ENCODE data around the gene PKDCC.

Gene PKDCC

DNA sequence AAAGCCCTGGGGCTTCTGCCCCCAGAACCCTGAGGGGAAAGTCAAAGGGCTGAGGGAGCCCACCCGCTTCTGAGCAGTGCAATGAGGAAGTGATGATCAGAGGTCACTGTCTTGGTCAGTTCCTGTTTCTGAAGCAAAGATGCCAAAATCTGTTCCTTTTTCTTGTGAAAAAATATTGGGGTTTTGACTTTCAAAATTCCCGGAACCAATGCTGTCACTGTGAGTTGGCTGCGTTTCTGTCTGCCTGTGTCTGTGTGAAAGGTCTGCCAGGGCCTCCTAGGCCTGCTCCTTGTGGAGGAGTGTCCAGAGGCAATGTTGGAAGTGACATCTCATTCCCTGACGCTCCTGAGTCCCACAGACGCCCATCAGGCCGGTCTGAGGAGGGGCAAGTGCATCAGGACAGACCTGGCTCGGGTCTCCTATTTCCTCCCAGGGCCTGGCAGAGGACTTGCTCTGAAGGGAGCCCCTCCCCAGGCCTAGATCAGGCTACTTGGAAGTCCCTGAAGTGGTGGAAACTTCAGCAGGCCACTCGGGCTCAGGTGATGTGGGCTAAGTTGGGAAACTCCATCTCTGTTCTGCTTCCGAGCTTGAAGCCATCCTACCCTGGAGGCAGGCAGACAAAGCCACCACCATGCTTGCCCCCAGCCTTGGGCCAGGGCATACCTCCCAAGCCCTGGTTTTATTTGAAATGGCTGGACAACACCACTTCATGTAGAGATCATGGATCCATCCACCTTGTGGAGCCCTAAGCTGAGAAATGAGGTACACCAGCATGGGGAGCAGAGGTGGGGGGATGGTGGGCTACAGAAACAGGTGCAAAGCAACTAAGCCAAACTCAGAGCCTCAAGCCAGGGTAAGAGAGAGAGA lies 51.0 kb downstream of the PKDCC start:
- no peaks in the 10 kb centered on the region for H3K36me3 ChIP-seq (ENCODE audit: insufficient read depth, low read depth, low read length)
- peaks cover 32% of the 10 kb centered on the region for H3K27me3 ChIP-seq (ENCODE audit: insufficient read depth, low read length)
- H3K27ac ChIP-seq (ENCODE audit: low read length), result no peak overlapping the region
- H3K4me3 ChIP-seq (ENCODE audit: low read length), result no peak overlapping the region
- no peak overlapping the region for H3K9ac ChIP-seq (ENCODE audit: low read depth, low read length)
- peaks cover 13% of the 10 kb centered on the region; the same call in 1 of the 2 replicates for H3K4me1 ChIP-seq (ENCODE audit: insufficient read depth, low read length)
- peaks cover 6% of the 10 kb centered on the region for H3K9me3 ChIP-seq (ENCODE audit: insufficient read depth, low read depth, low read length)

DNA sequence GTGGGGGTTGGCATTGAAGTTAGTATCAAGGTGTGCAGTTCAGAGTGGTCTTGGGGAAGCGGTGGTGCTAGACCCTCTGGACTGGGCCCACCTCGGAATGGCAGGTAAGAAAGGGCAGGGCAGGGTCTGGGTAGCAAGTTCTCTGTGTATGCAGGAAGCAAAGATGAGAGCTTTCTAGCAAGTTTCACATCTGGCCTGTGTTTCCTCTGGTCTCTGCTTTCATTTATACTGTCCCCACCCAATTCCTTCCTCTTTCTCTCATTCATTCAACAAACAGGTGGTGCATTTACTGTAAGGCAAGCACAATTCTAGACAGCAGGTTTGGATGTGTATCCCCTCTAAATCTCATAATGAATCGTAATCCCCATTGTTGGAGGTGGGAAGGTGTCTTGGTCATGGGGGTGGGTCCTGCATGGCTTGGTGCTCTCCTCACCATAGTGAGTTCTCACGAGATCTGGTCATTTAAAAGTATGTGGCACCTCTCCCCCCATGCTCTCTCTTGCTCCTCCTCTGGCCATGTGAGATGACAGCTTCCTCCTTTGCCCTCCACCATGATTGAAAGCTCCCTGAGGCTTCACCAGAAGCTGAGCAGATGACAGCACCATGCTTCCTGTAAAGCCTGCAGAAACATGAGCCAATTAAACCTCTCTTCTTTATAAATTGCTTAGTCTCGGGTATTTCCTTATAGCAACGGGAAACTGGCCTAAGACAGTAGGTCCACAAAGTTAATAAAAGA lies 51.8 kb downstream of the PKDCC start:
- Histone ChIP-seq H3K4me1 (ENCODE audit: insufficient read depth, low read length) (peaks cover 18% of the 10 kb centered on the region; the same call in 1 of the 2 replicates), H3K9ac (ENCODE audit: low read depth, low read length) (no peak overlapping the region)

DNA sequence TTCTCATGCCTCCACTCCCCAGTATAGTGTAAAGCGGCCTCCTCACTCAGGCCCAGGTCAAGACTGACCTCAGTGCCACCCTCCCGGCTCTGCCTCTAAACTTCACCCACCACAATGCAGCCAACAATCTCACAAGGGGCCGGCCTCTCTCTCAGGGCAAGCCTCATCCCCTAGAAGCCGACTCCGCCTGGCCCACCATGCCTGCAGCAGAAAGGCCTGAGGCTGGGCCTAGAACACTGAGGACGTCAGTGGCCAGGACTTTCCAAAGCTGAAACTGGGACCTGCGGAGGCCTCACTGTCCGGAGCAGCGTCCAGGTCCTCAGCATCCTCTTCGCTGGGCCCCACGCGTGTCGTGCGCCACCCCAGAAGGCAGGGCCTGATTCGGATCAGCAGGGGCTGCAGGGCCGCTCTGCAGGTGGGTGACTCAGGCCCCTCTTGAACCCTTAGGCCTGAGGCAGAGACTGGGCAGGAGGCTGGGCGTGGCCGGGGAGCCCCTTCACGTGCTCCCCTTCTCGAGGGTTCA lies 52.9 kb downstream of the PKDCC start:
- Histone ChIP-seq H3K4me3 (ENCODE audit: low read length) (no peak overlapping the region), H3K27me3 (ENCODE audit: insufficient read depth, low read length) (peaks cover 26% of the 10 kb centered on the region), H3K9ac (ENCODE audit: low read depth, low read length) (no peak overlapping the region), H3K4me1 (ENCODE audit: insufficient read depth, low read length) (peaks cover 22% of the 10 kb centered on the region; the same call in 1 of the 2 replicates), H3K9me3 (ENCODE audit: insufficient read depth, low read depth, low read length) (peaks cover 6% of the 10 kb centered on the region), H3K27ac (ENCODE audit: low read length) (no peak overlapping the region), H3K36me3 (ENCODE audit: insufficient read depth, low read depth, low read length) (no peaks in the 10 kb centered on the region)

More for the DNA sequence above, 51.8 kb downstream of the PKDCC start:
- Histone ChIP-seq H3K9me3 (ENCODE audit: insufficient read depth, low read depth, low read length) (peaks cover 6% of the 10 kb centered on the region), H3K36me3 (ENCODE audit: insufficient read depth, low read depth, low read length) (no peaks in the 10 kb centered on the region), H3K27ac (ENCODE audit: low read length) (no peak overlapping the region), H3K27me3 (ENCODE audit: insufficient read depth, low read length) (peaks cover 24% of the 10 kb centered on the region), H3K4me3 (ENCODE audit: low read length) (no peak overlapping the region)

DNA sequence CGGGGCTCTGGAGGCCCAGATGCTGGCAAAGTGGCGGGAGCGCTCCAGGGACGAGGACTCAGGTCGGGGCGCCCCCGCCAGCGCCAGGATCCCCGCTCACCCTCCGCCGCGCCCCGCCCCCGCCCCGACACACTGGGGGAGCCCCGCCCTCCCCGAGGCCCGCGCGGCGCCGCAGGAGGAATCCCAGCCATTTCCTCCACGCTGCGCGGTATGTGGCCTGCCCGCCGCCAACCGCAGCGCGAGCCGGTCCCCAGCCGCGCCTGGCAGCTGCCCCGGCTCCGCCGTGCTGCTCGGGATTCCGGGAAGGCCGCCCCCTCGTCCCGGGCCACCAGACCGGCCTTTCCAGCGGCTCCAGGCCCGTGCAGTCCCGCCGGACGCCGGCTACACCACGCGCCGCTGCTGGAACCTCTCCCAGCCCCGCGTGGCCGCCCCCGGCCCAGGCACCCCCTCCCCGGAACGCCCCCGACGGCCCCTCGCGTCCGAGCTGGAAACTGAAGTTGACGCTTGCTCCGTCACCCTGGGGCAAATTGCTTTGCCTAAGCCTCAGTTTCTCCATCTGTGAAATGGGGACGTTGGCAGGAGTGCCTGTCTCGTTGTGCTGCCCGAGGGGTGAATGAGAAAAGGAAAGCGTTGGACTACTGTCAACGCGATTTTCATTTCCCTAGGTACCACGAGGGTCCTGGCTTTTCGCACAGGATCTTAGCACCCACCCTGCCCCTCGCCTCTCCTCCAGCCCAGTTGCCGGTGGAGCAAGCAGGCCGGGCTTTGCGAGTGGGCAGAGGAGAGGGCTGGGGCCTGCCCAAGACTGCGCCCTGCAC lies 53.6 kb downstream of the PKDCC start:
- H3K4me3 ChIP-seq (ENCODE audit: low read length), result peak overlapping the region; percentile 70
- peaks cover 28% of the 10 kb centered on the region; the same call in 1 of the 2 replicates for H3K4me1 ChIP-seq (ENCODE audit: insufficient read depth, low read length)
- H3K36me3 ChIP-seq (ENCODE audit: insufficient read depth, low read depth, low read length), result no peaks in the 10 kb centered on the region
- peak overlapping the region; percentile 85; the same call in 1 of the 2 replicates for H3K9ac ChIP-seq (ENCODE audit: low read depth, low read length)
- H3K27me3 ChIP-seq (ENCODE audit: insufficient read depth, low read length), result peaks cover 29% of the 10 kb centered on the region
- H3K27ac ChIP-seq (ENCODE audit: low read length), result peak overlapping the region; percentile 59
- H3K9me3 ChIP-seq (ENCODE audit: insufficient read depth, low read depth, low read length), result peaks cover 6% of the 10 kb centered on the region

DNA sequence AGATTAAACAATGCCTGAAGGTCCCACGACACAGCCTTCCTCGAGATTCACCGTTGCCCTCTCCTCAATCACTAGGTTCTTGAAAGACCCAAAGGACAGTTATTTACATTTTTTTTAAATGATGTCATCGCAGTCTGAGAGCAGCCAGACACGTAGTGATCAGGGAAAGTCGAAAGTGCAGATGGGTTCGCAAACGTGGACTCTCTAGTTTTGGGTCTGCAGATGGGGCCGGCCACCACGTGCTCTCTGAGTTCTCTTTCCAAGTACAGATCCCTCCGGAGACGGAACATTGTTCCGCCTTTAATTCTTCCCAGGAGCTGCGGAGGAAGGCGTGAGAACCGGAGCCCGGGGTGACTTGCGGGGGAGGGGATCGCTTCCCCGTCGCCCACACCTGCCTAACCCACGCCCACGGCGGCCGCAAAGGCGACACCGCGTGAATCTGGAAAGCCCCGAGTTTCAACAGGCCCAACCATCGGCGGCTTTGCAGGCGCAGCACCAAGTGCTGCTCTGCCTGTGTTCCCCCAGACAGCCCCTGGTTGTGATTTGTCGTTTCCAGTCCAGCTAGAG lies 54.3 kb downstream of the PKDCC start:
- Histone ChIP-seq H3K9ac (ENCODE audit: low read depth, low read length) (peak overlapping the region; percentile 85; the same call in 1 of the 2 replicates), H3K36me3 (ENCODE audit: insufficient read depth, low read depth, low read length) (no peaks in the 10 kb centered on the region), H3K27me3 (ENCODE audit: insufficient read depth, low read length) (peaks cover 31% of the 10 kb centered on the region), H3K9me3 (ENCODE audit: insufficient read depth, low read depth, low read length) (peaks cover 6% of the 10 kb centered on the region), H3K27ac (ENCODE audit: low read length) (peak overlapping the region; percentile 59), H3K4me3 (ENCODE audit: low read length) (peak overlapping the region; percentile 70), H3K4me1 (ENCODE audit: insufficient read depth, low read length) (peaks cover 28% of the 10 kb centered on the region; the same call in 1 of the 2 replicates)

DNA sequence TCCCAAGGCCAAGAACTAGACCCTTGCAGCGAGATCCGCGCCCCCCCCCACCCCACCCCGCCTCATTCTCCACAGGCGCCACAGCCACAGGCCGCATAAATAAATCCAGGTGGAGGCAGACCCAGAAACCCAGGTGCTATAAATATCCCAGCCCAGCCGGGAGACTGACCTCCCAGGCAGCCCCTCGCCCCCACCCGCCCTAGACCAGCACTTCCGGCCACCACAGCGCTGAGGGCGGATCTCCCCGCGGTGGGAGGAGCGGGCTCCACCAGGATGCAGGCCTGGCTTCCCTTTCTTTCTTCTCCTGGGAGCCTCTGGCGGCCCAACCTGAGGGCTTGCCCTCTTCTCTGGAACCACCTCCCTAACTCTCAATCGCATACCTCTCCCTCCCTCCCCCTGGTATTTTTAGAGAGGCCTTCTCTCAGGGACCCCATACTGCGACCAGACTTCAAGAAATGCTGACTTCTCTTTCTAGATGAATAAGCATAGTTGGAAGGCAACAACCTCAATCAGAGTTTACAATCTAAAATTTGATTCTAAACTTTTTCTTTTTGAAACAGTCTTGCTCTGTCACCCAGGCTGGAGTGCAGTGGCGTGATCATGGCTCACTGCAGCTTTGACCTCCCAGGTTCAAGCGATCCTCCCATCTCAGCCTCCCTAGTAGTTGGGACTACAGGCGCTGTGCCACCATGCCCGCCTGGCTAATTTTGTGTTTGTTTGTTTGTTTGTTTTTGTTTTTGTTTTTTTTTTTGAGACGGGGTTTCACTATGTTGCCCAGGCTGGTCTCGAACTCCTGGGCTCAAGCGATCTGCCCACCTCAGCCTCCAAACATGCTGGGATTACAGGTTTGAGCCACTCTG lies 55.0 kb downstream of the PKDCC start:
- Histone ChIP-seq H3K36me3 (ENCODE audit: insufficient read depth, low read depth, low read length) (no peaks in the 10 kb centered on the region), H3K9ac (ENCODE audit: low read depth, low read length) (peak overlapping the region; percentile 85; the same call in 1 of the 2 replicates), H3K27me3 (ENCODE audit: insufficient read depth, low read length) (peaks cover 38% of the 10 kb centered on the region), H3K4me3 (ENCODE audit: low read length) (peak overlapping the region; percentile 70), H3K9me3 (ENCODE audit: insufficient read depth, low read depth, low read length) (peaks cover 6% of the 10 kb centered on the region), H3K27ac (ENCODE audit: low read length) (no peak overlapping the region), H3K4me1 (ENCODE audit: insufficient read depth, low read length) (peaks cover 28% of the 10 kb centered on the region; the same call in 1 of the 2 replicates)

DNA sequence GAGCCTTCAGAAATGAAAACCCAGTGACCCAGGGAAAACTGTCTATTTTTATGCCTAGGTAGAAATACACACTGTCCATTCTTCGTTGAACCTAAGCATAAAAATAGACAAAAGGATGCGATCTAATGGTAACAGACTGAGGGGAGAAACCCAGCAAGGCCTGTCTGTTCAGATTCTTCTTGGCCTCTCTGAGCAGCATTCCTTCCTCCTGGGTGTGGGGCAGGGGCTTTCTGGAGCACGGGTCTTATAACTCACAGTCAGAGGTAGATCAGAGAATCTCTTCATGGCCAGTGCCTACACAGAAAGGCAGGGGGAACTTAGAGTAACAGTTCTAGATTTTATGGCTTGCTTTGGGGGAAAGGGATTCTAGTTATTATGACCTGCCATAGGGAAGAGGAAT lies 56.0 kb downstream of the PKDCC start:
- Histone ChIP-seq H3K36me3 (ENCODE audit: insufficient read depth, low read depth, low read length) (no peaks in the 10 kb centered on the region), H3K9me3 (ENCODE audit: insufficient read depth, low read depth, low read length) (peaks cover 6% of the 10 kb centered on the region), H3K27ac (ENCODE audit: low read length) (no peak overlapping the region), H3K4me1 (ENCODE audit: insufficient read depth, low read length) (peaks cover 28% of the 10 kb centered on the region; the same call in 1 of the 2 replicates), H3K9ac (ENCODE audit: low read depth, low read length) (no peak overlapping the region), H3K27me3 (ENCODE audit: insufficient read depth, low read length) (peaks cover 42% of the 10 kb centered on the region), H3K4me3 (ENCODE audit: low read length) (no peak overlapping the region)

DNA sequence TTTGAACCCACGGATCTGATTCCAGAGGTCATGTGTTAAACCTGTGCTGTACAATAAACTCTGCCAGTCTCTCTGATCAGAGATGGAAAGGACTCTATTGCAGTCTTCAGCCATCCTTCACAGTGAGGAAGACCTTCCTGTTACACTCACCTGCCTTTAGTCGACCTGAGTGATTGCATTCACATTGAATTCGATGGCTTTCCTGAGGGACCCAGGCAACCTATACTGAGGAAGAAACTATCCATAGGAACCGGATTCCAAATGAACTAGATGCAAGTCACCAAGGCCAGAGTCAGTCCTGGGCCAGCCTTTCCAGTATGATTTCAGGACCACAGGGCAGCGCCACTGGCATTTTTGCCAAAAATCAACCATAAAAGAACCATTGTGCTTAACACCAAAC lies 56.8 kb downstream of the PKDCC start:
- Histone ChIP-seq H3K4me3 (ENCODE audit: low read length) (no peak overlapping the region), H3K27me3 (ENCODE audit: insufficient read depth, low read length) (peaks cover 38% of the 10 kb centered on the region), H3K27ac (ENCODE audit: low read length) (no peak overlapping the region)

DNA sequence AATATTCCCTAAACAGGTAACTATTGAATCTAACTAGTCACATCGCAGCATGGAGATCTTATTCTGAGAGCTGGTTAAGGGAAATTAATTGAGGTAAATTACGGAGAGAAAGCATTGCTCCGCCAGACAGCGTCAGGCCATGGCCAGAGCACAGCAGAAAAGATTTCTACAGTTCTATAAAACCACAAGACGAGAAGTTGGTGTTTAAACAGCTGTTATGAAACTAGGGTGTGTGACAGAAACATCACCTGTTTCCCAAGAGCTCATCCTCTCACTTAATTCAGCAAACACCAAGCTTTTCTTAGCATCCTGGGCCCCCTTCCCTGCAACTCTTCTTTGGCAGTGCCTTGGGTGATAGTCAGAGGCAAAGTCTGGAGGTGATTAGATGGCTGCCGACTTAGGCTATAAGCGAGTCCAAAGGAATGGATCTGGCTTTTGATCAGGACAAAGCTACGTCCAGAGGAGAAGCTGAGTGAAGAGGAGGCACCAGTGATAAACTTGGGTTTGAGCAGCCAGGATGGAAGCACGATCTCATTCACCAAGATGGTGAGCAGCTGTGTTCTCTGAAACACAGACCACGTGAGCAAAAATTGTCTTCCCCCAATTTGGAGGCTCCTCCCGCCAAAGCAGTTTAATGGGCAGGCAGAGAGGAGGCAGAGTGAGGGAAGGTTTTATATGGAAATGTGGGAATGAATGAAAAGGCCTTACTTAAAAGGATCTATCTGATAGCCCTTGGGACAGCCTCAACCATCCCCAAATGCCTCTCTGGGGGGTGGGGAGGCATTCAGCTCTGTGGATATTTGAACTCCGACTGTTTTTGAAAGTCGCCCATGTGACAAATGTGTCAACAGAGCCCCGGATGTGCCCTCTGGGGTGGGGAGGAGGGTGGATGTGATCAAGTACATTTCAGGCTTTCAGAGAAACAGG lies 57.8 kb downstream of the PKDCC start:
- Histone ChIP-seq H3K27ac (ENCODE audit: low read length) (no peak overlapping the region), H3K9ac (ENCODE audit: low read depth, low read length) (no peak overlapping the region), H3K36me3 (ENCODE audit: insufficient read depth, low read depth, low read length) (no peaks in the 10 kb centered on the region), H3K27me3 (ENCODE audit: insufficient read depth, low read length) (peaks cover 28% of the 10 kb centered on the region), H3K4me1 (ENCODE audit: insufficient read depth, low read length) (peaks cover 28% of the 10 kb centered on the region; the same call in 1 of the 2 replicates), H3K9me3 (ENCODE audit: insufficient read depth, low read depth, low read length) (no peaks in the 10 kb centered on the region), H3K4me3 (ENCODE audit: low read length) (no peak overlapping the region)

More for the DNA sequence above, 56.8 kb downstream of the PKDCC start:
- H3K4me1 ChIP-seq (ENCODE audit: insufficient read depth, low read length), result peaks cover 28% of the 10 kb centered on the region; the same call in 1 of the 2 replicates
- no peaks in the 10 kb centered on the region for H3K36me3 ChIP-seq (ENCODE audit: insufficient read depth, low read depth, low read length)
- peaks cover 5% of the 10 kb centered on the region for H3K9me3 ChIP-seq (ENCODE audit: insufficient read depth, low read depth, low read length)
- H3K9ac ChIP-seq (ENCODE audit: low read depth, low read length), result no peak overlapping the region
